Endodermal cell (in vitro differentiated cells): Measurements from ENCODE around the gene FBXW11. TPM values are rescaled to one million over a fixed set of nuclear protein-coding genes. Genes with fewer than 3 reads are reported as not detected.

Source experiments
- DNase-seq: peaks from one replicate; pipeline ENCODE4 v3.0.0-alpha.2; 2017
- H3K27ac ChIP-seq: 2 replicates; pipeline ENCODE4 v1.5.1; 2013; ENCODE audit warnings: mild to moderate bottlenecking, low read depth, low read length, moderate library complexity
- H3K27me3 ChIP-seq: 2 replicates; pipeline ENCODE4 v1.6.1; 2013; ENCODE audit warnings: mild to moderate bottlenecking, low read length, moderate library complexity; ENCODE audit not compliant: insufficient read depth, control insufficient read depth, poor library complexity, severe bottlenecking
- H3K36me3 ChIP-seq: 2 replicates; pipeline ENCODE4 v1.7.0; 2013; ENCODE audit warnings: mild to moderate bottlenecking, low read length, moderate library complexity; ENCODE audit not compliant: control insufficient read depth, insufficient read depth
- H3K4me1 ChIP-seq: one replicate; pipeline ENCODE4 v1.7.0; 2013; ENCODE audit warnings: low read length; ENCODE audit not compliant: control insufficient read depth, insufficient read depth
- H3K4me3 ChIP-seq: 2 replicates; pipeline ENCODE4 v1.5.1; 2013; ENCODE audit warnings: mild to moderate bottlenecking, low read length, moderate library complexity
- H3K9ac ChIP-seq: 2 replicates; pipeline ENCODE4 v1.6.1; 2013; ENCODE audit warnings: mild to moderate bottlenecking, low read length, moderate library complexity; ENCODE audit not compliant: poor library complexity, severe bottlenecking; ENCODE audit errors: extremely low read depth
- H3K9me3 ChIP-seq: 2 replicates; pipeline ENCODE4 v1.6.1; 2013; ENCODE audit warnings: mild to moderate bottlenecking, low read length, moderate library complexity; ENCODE audit not compliant: control insufficient read depth
- H3K27ac Mint-ChIP-seq: 2 replicates; pipeline ENCODE4 v1.8.0; 2020; ENCODE audit warnings: mixed read lengths
- H3K27me3 Mint-ChIP-seq: 2 replicates; pipeline ENCODE4 v1.8.0; 2021; ENCODE audit warnings: mild to moderate bottlenecking, mixed read lengths; ENCODE audit not compliant: insufficient read depth
- H3K36me3 Mint-ChIP-seq: 2 replicates; pipeline ENCODE4 v1.8.0; 2020; ENCODE audit warnings: low read depth, mixed read lengths
- H3K4me1 Mint-ChIP-seq: 2 replicates; pipeline ENCODE4 v1.8.0; 2020; ENCODE audit warnings: mixed read lengths
- H3K4me3 Mint-ChIP-seq: 2 replicates; pipeline ENCODE4 v1.8.0; 2020; ENCODE audit warnings: mild to moderate bottlenecking, moderate library complexity, mixed read lengths
- H3K9me3 Mint-ChIP-seq: 2 replicates; pipeline ENCODE4 v1.8.0; 2020; ENCODE audit warnings: mild to moderate bottlenecking, mixed read lengths
- WGBS, 2 experiments: methylation state at CpG; one replicate each; pipeline versions ENCODE4 v1.1.5 to v1.1.7; 2013; ENCODE audit warnings: missing lambda C conversion rate in 2 of 2, mixed read lengths in 1 of 2; ENCODE audit not compliant: insufficient coverage in 1 of 2, insufficient read length in 1 of 2; 5-methylcytosine and 5-hydroxymethylcytosine counted together
- total RNA-seq, 2 donors: library from RNA; stranded (reverse); fragmentation: NEBNext Ultra II Directional in 1 of 2; extraction: Animal tissue kit (Norgen Biotek cat#: 25700) in 1 of 2; gene quantifications; 2 replicates in 1 of 2; 3 replicates in 1 of 2; pipeline ENCODE4 v1.2.1, GENCODE V29; 2021
- TF ChIP-seq, protein P1 (sequence below): fragments of 200-600 bp; sonication (generic); conservative IDR thresholded peaks from 2 replicates; pipeline ENCODE4 v1.5.0; 2021; ENCODE audit warnings: antibody characterized with exemption, mild to moderate bottlenecking

FBXW11 gene
- total RNA-seq, 2 donors from 2014 or later, result 42.2 to 49.4 TPM

DNA sequence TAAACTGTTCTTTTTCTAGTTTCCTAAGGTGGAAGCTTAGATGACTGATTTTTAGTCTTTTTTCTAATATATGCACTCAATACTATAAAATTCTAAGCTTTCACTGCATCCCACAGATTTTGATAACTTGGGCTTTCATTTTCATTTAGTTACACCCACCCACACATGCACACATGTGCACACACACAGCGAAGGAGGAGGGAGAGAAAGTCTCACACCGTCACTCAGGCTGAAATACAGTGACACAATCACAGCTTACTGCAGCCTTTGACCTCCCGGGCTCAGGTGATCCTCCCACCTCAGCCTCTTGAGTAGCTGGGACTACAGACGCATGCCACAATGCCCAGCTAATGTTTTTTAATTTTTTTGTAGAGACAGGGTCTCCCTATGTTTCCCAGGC, 124.3 kb downstream of the FBXW11 start:
- TF ChIP-seq, protein P1, sequence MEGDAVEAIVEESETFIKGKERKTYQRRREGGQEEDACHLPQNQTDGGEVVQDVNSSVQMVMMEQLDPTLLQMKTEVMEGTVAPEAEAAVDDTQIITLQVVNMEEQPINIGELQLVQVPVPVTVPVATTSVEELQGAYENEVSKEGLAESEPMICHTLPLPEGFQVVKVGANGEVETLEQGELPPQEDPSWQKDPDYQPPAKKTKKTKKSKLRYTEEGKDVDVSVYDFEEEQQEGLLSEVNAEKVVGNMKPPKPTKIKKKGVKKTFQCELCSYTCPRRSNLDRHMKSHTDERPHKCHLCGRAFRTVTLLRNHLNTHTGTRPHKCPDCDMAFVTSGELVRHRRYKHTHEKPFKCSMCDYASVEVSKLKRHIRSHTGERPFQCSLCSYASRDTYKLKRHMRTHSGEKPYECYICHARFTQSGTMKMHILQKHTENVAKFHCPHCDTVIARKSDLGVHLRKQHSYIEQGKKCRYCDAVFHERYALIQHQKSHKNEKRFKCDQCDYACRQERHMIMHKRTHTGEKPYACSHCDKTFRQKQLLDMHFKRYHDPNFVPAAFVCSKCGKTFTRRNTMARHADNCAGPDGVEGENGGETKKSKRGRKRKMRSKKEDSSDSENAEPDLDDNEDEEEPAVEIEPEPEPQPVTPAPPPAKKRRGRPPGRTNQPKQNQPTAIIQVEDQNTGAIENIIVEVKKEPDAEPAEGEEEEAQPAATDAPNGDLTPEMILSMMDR, result no peak
- H3K27me3 Mint-ChIP-seq, result no peaks in the 10 kb centered on the region
- H3K36me3 Mint-ChIP-seq, result peaks cover 51% of the 10 kb centered on the region
- H3K4me1 Mint-ChIP-seq, result no peaks in the 10 kb centered on the region
- H3K4me1 ChIP-seq, result no peaks in the 10 kb centered on the region
- no peaks in the 10 kb centered on the region for H3K9me3 Mint-ChIP-seq
- H3K9ac ChIP-seq, result no peak overlapping the region
- no peaks in the 10 kb centered on the region for H3K9me3 ChIP-seq
- H3K27me3 ChIP-seq, result no peaks in the 10 kb centered on the region
- WGBS, 2 experiments, result 92 to 95% methylated on average over 4 of the region's 4 CpGs
- peaks cover 53% of the 10 kb centered on the region for H3K36me3 ChIP-seq
- H3K4me3 Mint-ChIP-seq, result no peak overlapping the region
- no peak overlapping the region for H3K4me3 ChIP-seq
- no peak overlapping the region for H3K27ac ChIP-seq
- H3K27ac Mint-ChIP-seq, result no peak overlapping the region
- DNase-seq, result no peak

DNA sequence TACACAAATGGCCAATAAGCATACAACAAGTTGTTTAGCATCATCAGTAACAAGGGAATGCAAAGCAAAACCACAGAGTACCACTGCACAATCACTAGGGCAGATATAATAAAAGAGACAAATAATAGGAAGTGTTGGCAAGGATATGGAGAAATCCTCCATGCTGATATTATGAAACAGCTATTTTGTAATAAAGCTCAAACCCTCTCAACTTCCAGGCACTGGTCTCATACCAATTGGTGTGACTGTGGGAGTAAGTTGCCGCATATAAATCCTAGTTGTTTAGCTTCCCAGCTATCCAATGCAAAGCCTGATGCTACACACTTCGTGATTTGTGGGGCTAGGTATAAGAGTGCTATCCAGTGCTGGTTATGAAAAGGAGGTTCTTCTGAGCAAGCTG, 132.2 kb downstream of the FBXW11 start:
- no peak overlapping the region for H3K27ac Mint-ChIP-seq
- DNase-seq, result no peak
- H3K4me1 Mint-ChIP-seq, result peaks cover 37% of the 10 kb centered on the region
- TF ChIP-seq, protein P1, result no peak
- no peak overlapping the region for H3K4me3 Mint-ChIP-seq
- Histone ChIP-seq H3K4me3 (no peak overlapping the region), H3K9ac (no peak overlapping the region), H3K9me3 (no peaks in the 10 kb centered on the region), H3K27me3 (no peaks in the 10 kb centered on the region), H3K4me1 (peaks cover 16% of the 10 kb centered on the region), H3K36me3 (peaks cover 50% of the 10 kb centered on the region), H3K27ac (no peak overlapping the region)
- H3K36me3 Mint-ChIP-seq, result peaks cover 36% of the 10 kb centered on the region
- H3K9me3 Mint-ChIP-seq, result no peaks in the 10 kb centered on the region
- no peaks in the 10 kb centered on the region for H3K27me3 Mint-ChIP-seq
- WGBS, 2 experiments, result 91 to 100% methylated on average over 1 to 2 of the region's 2 CpGs

DNA sequence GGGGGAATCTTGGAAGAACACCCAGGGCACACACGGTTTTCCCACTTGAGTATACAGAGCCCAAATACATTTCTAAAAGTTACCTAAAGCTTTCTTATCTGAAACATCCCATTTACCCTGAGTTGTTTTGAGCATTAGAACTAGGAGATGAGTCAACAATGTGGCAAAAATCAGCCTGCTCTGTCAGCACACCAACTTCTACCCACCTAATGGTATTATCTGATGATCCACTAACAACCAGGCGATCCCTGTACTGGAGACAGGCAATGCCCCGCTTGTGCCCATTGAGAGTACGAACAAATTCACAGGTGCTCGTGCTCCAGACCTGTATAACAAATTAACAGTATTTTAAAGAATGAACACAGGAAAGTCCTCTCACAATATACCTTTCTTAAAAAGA, 133.8 kb downstream of the FBXW11 start:
- Mint-ChIP-seq H3K36me3 (peaks cover 47% of the 10 kb centered on the region), H3K9me3 (no peaks in the 10 kb centered on the region), H3K4me3 (no peak overlapping the region), H3K27me3 (no peaks in the 10 kb centered on the region), H3K4me1 (peaks cover 37% of the 10 kb centered on the region), H3K27ac (peak overlapping the region; percentile 38)
- TF ChIP-seq, protein P1, result no peak
- Histone ChIP-seq H3K36me3 (peaks cover 57% of the 10 kb centered on the region), H3K9me3 (no peaks in the 10 kb centered on the region), H3K9ac (no peak overlapping the region), H3K4me1 (peaks cover 16% of the 10 kb centered on the region), H3K4me3 (no peak overlapping the region), H3K27me3 (no peaks in the 10 kb centered on the region), H3K27ac (no peak overlapping the region)
- DNase-seq, result no peak
- 96% methylated on average over 4 to 5 of the region's 5 CpGs for WGBS, 2 experiments
